ENCODE results near the gene SLC9A9. TPM values are rescaled to one million over a fixed set of nuclear protein-coding genes. Genes with fewer than 3 reads are reported as not detected.
"Not testable (repeated sequence)": the region's sequence is repeated elsewhere in the genome, so short reads cannot be mapped to it uniquely, and the experiment has no call there.

SLC9A9 gene
- total RNA-seq: 3.7 and 7.1 TPM in 2 replicates

- DNase-seq (ENCODE audit: low read depth in 2 of 2): peak; percentile 40 to 70
Observed at GRCh38 chr3:143847787-143848631, at the start of gene SLC9A9. SLC9A9 (minus strand) TSS chr3:143848468; CDS start chr3:143848322, 146 bp downstream.

GRCh38 chr3:143897576-143898295, 49.5 kb upstream of the SLC9A9 start:
- peak in 1 of 2 donors; percentile 42 for DNase-seq (ENCODE audit: low read depth in 2 of 2)

DNA sequence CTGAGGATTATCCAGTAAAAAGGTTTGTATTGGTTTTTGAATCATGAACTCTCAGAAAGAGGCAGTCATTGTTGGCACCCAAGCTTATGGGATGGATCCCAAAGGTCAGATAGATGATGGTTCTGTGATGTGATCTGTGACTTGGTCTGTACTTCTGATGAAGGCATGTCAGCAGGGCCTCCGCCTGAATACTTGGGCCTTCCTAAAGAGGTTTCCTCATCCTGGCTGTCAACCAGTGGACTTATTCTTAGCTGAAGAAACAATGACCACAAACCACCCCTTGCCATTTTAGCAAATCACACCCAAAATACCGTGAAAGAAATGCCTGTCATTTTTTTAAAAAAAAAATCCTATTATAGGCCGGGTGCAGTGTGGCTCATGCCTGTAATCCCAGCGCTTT, 48.2 kb upstream of the SLC9A9 start:
- no peak for DNase-seq (ENCODE audit: low read depth in 2 of 2)

- DNase-seq (ENCODE audit: low read depth in 2 of 2): peak in 1 of 2 donors; percentile 2
Observed at GRCh38 chr3:143895805-143896204, 47.5 kb upstream of the SLC9A9 start.

DNA sequence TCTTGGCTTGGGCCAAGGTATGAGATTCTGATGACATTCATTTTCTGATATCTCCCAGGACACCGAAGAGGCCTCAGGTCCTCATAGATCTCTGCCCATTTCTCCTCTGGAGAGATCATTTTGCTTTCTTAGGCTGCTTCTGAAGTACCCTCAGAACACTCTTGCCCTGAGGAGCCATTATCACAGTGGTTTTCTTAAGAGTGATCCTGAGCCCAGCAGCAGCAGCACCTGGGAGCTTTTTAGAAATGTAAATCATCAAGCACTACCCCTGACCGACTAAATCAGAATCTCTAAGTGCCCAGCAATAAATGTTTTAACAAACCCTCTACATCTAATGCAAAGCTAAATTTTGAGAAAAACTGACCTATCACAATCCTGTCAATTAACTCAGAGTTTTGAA, 40.6 kb upstream of the SLC9A9 start:
- no peak for DNase-seq (ENCODE audit: low read depth in 2 of 2)

DNA sequence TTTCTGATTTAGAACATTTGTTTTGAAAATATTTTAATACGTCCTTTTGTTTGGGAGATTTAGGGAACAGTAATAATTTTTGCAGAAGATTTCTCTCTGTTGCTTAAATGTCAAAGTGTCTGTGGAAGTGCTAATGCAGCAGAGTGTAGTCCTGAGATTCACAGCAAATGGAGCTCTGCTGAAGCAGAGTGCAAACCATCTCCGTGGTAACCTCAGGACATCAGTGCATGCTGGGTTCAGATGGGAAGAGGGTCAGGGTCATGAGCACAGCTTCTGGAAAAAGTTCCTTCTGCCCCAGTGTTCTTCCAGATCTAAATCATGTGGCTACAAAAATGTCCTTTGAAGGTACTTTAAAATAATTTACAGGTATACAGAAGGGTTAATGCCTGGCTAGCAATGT, 39.9 kb upstream of the SLC9A9 start:
- DNase-seq (ENCODE audit: low read depth in 2 of 2): no peak

- DNase-seq (ENCODE audit: low read depth in 2 of 2): peak; percentile 43 to 50
Observed at GRCh38 chr3:143885780-143886427, 37.6 kb upstream of the SLC9A9 start.

DNA sequence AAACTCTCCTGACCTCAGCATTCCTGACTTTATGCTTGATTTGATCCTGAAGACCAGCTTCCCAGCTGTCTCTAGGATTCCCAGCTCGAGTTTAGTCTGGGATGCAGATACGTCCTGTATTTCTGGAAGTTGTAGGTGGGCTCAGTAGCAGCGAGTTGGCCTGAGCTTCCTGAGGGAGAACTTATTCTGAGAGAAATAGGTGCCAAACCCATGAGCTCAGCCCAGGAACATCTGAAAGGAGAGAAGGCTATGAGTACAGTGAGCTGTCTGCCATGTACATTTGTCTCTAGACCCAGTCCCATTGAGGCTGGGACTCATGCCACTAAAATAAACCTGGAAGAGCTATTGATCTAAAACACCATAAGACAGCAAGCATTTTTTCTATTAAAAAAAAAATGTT, 36.6 kb upstream of the SLC9A9 start:
- DNase-seq (ENCODE audit: low read depth in 2 of 2): no peak

DNA sequence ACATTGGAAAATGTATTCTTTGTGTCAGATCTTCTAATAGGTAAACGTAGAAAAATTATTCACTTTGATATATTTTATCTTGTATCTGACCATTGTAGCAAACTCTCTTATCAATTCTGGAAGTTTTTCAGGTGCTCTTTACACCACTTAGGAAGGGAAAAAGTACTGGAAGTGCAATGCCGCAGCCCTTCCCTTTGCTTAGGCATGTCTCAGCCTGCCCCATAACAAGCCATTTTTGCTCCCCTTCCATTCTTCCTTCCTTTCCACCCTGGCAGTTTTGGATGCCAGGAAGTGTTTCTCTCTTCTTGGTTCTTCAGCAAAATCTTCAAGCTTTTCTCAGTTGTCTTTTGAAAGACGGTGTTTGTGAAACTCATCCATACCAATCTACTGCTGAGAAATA, 34.9 kb upstream of the SLC9A9 start:
- no peak for DNase-seq (ENCODE audit: low read depth in 2 of 2)

DNA sequence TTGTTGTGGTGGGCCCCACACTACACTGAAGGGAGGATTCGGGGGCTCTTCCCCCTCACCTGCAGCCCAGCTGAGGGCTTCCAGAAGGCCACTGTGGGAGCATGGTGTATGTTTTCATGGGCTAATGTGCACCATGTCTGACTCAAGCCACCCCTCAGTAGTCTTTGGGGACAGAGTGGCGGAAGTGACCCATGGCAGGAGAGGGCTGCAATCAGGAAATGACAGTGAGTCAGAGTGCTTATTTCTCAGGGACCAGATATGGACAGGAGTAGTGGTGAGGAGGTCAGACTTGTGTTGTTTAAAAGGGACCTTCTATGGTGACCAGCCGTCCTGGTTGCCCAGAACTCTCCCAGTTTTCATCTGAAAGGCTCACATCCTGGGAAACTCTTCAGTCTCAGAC, 32.8 kb upstream of the SLC9A9 start:
- peak; percentile 25 to 34 for DNase-seq (ENCODE audit: low read depth in 2 of 2)

DNA sequence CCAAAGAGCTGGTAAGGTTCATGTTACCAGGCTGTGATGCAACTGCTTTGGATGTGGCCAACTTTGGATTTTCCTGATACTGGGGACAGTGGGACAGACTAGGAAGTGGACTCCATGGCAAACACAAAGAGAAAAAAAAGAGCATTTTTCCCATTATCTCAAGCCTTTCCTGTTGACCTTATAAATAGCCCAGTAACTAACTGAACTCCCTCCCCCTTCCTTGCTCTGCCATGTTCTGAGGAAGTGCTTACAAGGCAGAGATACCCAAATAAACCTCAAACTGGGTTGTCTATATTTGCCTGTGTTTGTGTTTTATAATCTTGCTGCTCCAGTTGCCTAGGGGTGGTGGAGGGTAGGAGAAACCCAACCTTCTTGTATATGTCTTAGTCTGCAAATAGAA, 27.3 kb upstream of the SLC9A9 start:
- peak in 1 of 2 donors; percentile 5 for DNase-seq (ENCODE audit: low read depth in 2 of 2)

DNA sequence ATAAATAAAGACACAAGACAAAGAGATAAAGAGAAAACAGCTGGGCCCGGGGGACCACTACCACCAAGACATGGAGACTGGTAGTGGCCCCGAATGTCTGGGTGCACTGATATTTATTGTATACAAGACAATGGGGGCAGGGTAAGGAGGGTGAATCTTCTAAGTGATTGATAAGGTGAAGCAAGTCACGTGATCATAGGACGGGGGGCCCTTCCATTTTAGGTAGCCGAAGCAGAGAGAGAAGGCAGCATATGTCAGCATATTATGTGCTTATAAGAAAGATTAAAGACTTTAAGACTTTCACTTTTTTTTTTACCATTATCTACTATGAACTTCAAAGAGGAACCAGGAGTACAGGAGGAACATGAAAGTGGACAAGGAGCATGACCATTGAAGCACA, 25.3 kb upstream of the SLC9A9 start:
- not testable (repeated sequence) for DNase-seq (ENCODE audit: low read depth in 2 of 2)

GRCh38 chr3:143865302-143865701, 17.0 kb upstream of the SLC9A9 start:
- no peak for DNase-seq (ENCODE audit: low read depth in 2 of 2)

DNA sequence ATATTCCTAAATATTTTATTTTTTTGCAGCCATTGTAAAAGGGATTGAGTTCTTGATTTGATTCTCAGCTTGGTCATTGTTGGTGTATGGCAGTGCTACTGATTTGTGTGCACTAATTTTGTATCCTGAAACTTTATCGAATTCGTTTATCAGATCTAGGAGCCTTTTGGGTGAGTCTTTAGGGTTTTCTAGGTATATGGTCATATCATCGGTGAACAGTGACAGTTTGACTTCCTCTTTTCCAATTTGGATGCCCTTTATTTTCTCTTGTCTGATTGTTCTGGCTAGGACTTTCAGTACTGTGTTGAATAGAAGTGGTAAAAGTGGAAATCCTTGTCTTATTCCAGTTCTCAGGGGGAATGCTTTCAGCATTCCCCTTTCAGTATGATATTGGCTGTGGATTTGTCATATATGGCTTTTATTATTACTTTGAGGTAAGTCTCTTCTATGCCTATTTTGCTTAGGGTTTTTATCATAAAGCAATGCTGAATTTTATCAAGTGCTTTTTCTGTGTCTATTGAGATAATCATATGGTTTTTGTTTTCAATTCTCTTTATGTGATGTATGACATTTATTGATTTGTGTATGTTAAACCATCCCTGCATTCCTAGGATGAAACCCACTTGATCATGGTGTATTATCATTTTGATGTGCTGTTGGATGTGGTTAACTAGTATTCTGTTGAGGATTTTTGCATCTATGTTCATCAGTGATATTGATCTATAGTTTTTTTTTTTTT, 11.4 kb upstream of the SLC9A9 start:
- DNase-seq (ENCODE audit: low read depth in 2 of 2): no peak

- peak in 1 of 2 donors; percentile 11 for DNase-seq (ENCODE audit: low read depth in 2 of 2)
Observed at GRCh38 chr3:143856252-143856970, 8.1 kb upstream of the SLC9A9 start.

GRCh38 chr3:143855183-143855582, 6.9 kb upstream of the SLC9A9 start:
- DNase-seq (ENCODE audit: low read depth in 2 of 2): no peak

DNA sequence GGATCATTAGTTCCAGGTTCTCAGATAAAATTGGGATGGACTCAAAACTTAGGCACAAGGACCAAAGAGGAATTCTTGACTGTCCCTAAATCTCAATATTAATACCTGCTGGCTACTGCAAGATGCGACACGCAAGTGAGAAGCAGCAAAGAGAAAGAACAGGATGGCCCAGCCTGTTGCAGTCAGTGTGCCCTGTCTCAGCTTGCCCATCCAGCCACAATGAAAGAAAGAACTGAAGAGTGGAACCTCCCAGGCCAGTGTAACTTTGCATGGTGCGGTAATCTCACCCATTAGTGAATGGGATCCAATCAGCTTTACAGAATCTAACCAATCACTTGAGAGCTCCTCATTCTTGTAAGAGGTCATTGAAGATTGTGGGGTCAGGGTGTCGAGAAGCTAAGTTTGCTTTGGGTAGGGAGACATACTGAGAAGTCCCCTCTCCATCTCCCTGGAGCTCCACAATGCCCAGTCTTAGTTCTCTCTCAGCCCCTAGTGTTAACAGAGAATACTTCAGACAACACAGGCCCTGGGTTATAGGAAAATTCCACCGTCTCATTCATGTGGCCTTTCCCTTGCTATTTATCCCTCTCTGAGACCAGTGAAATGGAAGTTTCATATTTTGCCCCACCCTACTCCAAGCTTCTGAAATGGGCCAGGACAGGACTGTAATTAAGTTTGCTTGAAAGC, 3.2 kb upstream of the SLC9A9 start:
- no peak for DNase-seq (ENCODE audit: low read depth in 2 of 2)

GRCh38 chr3:143850877-143851276, 2.6 kb upstream of the SLC9A9 start:
- no peak for DNase-seq (ENCODE audit: low read depth in 2 of 2)

DNA sequence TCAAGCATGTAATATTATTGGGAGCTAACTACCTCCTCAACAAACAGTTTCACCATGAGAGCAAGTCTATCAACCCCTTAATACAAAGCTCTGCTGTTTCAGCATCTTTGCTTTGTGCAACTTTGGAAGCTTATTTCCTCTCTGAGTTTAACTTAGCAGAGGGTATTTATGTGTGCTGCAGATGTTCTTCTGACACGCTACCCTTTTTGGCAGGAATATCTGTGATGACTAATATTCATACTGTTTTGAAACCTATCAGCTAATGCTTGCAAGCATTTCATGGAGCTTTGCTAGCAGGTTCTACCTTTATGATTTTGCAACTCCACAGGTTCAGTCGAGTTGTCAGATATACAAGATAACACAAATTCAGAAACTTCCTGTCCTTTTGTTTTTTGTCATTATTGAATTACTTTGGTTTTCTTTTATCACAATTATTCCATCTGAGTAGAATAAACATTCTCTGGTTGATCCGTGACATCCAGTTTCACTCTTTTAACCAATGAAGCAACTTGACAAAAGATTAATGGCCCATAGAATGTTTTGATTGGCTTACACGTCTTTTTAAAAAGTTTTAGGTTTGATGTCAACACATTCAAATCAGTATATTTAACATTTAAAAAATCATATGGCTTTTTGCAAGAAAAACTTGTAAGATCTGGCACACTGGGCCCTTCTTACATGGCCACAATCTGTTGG, 1.7 kb upstream of the SLC9A9 start:
- DNase-seq (ENCODE audit: low read depth in 2 of 2): peak; percentile 68 to 74

DNA sequence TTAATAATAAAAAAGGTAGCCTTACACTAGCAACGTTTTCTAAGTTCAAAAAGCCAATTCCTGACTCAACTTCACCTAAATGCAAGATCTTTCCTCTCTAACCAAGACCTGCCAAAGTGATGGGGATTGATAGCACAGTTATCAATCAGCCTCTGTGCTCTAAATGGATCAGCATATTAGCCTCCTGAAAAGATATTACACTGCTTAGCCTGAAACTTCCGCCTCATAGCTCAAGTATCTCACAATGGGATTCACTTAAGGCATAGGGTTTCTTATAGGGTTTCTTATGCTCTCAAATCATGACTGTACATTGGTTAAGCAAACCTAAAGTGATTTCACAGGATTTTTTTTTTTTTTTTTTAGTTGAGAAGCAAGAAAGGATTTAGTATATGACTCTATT, 436 bp upstream of the SLC9A9 start:
- DNase-seq (ENCODE audit: low read depth in 2 of 2): no peak
